SK-N-SH treated with all-trans-retinoic acid at 6 μM for 48 hours (cell line): ENCODE data around the gene CREB3L2.

Experiments used
- BACH2 ChIP-seq: fragments of 250-450 bp; sonication (Bioruptor Pico); IDR thresholded peaks from 2 replicates; pipeline ENCODE4 v1.9.0; 2021; ENCODE audit warnings: mild to moderate bottlenecking, borderline replicate concordance
- CSDC2 ChIP-seq: fragments of 250-450 bp; sonication (Bioruptor Pico); IDR thresholded peaks from 2 replicates; pipeline ENCODE4 v1.5.0; 2020; ENCODE audit warnings: mild to moderate bottlenecking, moderate library complexity
- ESRRG ChIP-seq: fragments of 250-450 bp; sonication (Bioruptor Pico); IDR thresholded peaks from 2 replicates; pipeline ENCODE4 v1.6.1; 2021; ENCODE audit warnings: mild to moderate bottlenecking
- ISL1 ChIP-seq: fragments of 250-450 bp; sonication (Bioruptor Pico); IDR thresholded peaks from 2 replicates; pipeline ENCODE4 v2.1.2; 2022; ENCODE audit warnings: mild to moderate bottlenecking, moderate library complexity
- OSR1 ChIP-seq: fragments of 250-450 bp; sonication (Bioruptor Pico); IDR thresholded peaks from 2 replicates; pipeline ENCODE4 v1.8.0; 2022; ENCODE audit warnings: moderate library complexity, mild to moderate bottlenecking, inconsistent platforms
- RARB ChIP-seq: fragments of 250-450 bp; sonication (Bioruptor Pico); IDR thresholded peaks from 2 replicates; pipeline ENCODE4 v1.8.0; 2021; ENCODE audit warnings: mild to moderate bottlenecking, moderate library complexity
- TOX ChIP-seq: fragments of 250-450 bp; sonication (Bioruptor Pico); IDR thresholded peaks from 2 replicates; pipeline ENCODE4 v1.8.0; 2021; ENCODE audit warnings: mild to moderate bottlenecking, moderate library complexity, borderline replicate concordance
- TF ChIP-seq, protein P1 (sequence below): fragments of 250-450 bp; sonication (Bioruptor Pico); IDR thresholded peaks from 2 replicates; pipeline ENCODE4 v1.5.0; 2020; ENCODE audit warnings: mild to moderate bottlenecking, moderate library complexity
- TF ChIP-seq, protein P2 (sequence below): fragments of 250-450 bp; sonication (Bioruptor Pico); IDR thresholded peaks from 2 replicates; pipeline ENCODE4 v1.8.0; 2021; ENCODE audit warnings: low read depth, mild to moderate bottlenecking, moderate library complexity, borderline replicate concordance
- TF ChIP-seq, protein P3 (sequence below): fragments of 250-450 bp; sonication (Bioruptor Pico); IDR thresholded peaks from 2 replicates; pipeline ENCODE4 v1.5.1; 2021; ENCODE audit warnings: mild to moderate bottlenecking, moderate library complexity

- TF ChIP-seq, protein P1, sequence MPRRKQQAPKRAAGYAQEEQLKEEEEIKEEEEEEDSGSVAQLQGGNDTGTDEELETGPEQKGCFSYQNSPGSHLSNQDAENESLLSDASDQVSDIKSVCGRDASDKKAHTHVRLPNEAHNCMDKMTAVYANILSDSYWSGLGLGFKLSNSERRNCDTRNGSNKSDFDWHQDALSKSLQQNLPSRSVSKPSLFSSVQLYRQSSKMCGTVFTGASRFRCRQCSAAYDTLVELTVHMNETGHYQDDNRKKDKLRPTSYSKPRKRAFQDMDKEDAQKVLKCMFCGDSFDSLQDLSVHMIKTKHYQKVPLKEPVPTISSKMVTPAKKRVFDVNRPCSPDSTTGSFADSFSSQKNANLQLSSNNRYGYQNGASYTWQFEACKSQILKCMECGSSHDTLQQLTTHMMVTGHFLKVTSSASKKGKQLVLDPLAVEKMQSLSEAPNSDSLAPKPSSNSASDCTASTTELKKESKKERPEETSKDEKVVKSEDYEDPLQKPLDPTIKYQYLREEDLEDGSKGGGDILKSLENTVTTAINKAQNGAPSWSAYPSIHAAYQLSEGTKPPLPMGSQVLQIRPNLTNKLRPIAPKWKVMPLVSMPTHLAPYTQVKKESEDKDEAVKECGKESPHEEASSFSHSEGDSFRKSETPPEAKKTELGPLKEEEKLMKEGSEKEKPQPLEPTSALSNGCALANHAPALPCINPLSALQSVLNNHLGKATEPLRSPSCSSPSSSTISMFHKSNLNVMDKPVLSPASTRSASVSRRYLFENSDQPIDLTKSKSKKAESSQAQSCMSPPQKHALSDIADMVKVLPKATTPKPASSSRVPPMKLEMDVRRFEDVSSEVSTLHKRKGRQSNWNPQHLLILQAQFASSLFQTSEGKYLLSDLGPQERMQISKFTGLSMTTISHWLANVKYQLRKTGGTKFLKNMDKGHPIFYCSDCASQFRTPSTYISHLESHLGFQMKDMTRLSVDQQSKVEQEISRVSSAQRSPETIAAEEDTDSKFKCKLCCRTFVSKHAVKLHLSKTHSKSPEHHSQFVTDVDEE (CRISPR knock-in tag), result no peak
- TF ChIP-seq, protein P2, sequence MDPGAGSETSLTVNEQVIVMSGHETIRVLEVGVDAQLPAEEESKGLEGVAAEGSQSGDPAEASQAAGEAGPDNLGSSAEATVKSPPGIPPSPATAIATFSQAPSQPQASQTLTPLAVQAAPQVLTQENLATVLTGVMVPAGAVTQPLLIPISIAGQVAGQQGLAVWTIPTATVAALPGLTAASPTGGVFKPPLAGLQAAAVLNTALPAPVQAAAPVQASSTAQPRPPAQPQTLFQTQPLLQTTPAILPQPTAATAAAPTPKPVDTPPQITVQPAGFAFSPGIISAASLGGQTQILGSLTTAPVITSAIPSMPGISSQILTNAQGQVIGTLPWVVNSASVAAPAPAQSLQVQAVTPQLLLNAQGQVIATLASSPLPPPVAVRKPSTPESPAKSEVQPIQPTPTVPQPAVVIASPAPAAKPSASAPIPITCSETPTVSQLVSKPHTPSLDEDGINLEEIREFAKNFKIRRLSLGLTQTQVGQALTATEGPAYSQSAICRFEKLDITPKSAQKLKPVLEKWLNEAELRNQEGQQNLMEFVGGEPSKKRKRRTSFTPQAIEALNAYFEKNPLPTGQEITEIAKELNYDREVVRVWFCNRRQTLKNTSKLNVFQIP (CRISPR knock-in tag), result no peak
- TF ChIP-seq ESRRG (CRISPR knock-in tag) (no peak), ISL1 (no peak), RARB (no peak), TOX (CRISPR knock-in tag) (no peak), OSR1 (CRISPR knock-in tag) (no peak), CSDC2 (no peak), BACH2 (CRISPR knock-in tag) (no peak)
- TF ChIP-seq, protein P3, sequence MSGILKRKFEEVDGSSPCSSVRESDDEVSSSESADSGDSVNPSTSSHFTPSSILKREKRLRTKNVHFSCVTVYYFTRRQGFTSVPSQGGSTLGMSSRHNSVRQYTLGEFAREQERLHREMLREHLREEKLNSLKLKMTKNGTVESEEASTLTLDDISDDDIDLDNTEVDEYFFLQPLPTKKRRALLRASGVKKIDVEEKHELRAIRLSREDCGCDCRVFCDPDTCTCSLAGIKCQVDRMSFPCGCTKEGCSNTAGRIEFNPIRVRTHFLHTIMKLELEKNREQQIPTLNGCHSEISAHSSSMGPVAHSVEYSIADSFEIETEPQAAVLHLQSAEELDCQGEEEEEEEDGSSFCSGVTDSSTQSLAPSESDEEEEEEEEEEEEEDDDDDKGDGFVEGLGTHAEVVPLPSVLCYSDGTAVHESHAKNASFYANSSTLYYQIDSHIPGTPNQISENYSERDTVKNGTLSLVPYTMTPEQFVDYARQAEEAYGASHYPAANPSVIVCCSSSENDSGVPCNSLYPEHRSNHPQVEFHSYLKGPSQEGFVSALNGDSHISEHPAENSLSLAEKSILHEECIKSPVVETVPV, result no peak
Measured at GRCh38 chr7:137962875-137963507, 38.9 kb downstream of the CREB3L2 start.
